Measurements from ENCODE around the gene MYH16. TPM values are rescaled to one million over a fixed set of nuclear protein-coding genes. Genes with fewer than 3 reads are reported as not detected.
A peak's percentile ranks its signal among the peaks of the same experiment; 100 is the strongest.
"Not testable (repeated sequence)": the region's sequence is repeated elsewhere in the genome, so short reads cannot be mapped to it uniquely, and the experiment has no call there.

Gene MYH16
- total RNA-seq, 2 experiments from 2014 or later: not detected

DNA sequence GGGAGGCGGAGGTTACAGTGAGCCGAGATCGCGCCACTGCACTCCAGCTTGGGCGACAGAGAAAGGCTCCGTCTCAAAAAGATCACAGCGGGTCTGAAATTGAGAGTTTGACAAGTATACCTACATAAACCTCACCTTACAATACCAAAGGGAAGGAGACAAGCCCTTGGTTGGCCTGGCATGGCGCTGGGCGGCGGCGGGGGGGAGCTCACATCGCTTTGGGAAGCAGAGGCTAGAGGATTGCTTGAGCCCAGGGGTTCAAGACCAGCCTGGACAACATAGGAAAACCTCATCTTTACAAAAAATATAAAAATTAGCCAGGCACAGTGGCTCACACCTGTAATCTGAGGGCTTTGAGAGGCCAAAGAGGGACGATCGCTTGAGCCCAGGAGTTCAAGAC is 51.9 kb downstream of the MYH16 start:
- H3K9me3 Mint-ChIP-seq: no peaks in the 10 kb centered on the region
- H3K36me3 Mint-ChIP-seq (ENCODE audit: low read depth): peaks cover 14% of the 10 kb centered on the region
- no peak for DNase-seq
- H3K4me1 Mint-ChIP-seq (ENCODE audit: low read depth): peaks cover 25% of the 10 kb centered on the region
- intact Hi-C loops (cut with micrococcal nuclease): no loop called here
- no peaks in the 10 kb centered on the region for H3K27me3 Mint-ChIP-seq
- peak overlapping the region; percentile 99 for H3K4me3 Mint-ChIP-seq
- TF ChIP-seq, protein P1, sequence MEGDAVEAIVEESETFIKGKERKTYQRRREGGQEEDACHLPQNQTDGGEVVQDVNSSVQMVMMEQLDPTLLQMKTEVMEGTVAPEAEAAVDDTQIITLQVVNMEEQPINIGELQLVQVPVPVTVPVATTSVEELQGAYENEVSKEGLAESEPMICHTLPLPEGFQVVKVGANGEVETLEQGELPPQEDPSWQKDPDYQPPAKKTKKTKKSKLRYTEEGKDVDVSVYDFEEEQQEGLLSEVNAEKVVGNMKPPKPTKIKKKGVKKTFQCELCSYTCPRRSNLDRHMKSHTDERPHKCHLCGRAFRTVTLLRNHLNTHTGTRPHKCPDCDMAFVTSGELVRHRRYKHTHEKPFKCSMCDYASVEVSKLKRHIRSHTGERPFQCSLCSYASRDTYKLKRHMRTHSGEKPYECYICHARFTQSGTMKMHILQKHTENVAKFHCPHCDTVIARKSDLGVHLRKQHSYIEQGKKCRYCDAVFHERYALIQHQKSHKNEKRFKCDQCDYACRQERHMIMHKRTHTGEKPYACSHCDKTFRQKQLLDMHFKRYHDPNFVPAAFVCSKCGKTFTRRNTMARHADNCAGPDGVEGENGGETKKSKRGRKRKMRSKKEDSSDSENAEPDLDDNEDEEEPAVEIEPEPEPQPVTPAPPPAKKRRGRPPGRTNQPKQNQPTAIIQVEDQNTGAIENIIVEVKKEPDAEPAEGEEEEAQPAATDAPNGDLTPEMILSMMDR (IDR thresholded peaks at IDR 0.05): no peak
- ChIA-PET CTCF (interaction anchor here (1.7 to 2.6 kb wide), 2 partner anchors 11 to 62 kb away, joined by 7 to 11 read pairs; no protein-coding TSS in a partner anchor), POLR2A (interaction anchor here (0.6 to 0.7 kb wide), 2 partner anchors 332 to 353 kb away, joined by 3 read pairs; no protein-coding TSS in a partner anchor)
- no peak for ATAC-seq
- H3K27ac Mint-ChIP-seq: peak overlapping the region; percentile 90

DNA sequence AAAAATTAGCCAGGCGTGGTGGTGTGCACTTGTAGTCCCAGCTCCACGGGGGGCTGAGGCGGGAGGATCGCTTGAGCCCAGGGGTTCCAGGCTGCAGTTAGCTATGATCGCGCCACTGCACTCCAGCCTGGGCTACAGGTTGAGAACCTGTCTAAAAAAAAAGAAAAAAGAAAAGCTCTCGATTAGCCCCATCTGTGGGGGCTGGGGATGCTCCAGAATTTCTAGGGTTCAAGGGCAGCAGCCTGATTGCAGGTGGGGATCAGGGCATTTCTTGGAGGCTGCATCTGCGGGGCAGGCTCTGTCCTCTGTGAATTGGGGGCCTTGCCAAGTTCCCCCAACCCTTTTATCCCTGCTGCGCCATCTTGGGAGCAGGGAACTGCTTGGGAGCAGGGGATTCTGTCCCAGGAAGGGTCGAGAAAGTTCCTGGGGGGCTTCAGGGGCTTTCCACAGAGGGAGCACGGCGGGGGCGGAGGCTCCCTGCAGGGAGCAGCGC is 52.4 kb downstream of the MYH16 start:
- peaks cover 29% of the 10 kb centered on the region for H3K4me1 Mint-ChIP-seq (ENCODE audit: low read depth)
- no peak for ATAC-seq
- no peaks in the 10 kb centered on the region for H3K9me3 Mint-ChIP-seq
- no peaks in the 10 kb centered on the region for H3K27me3 Mint-ChIP-seq
- H3K4me3 Mint-ChIP-seq: peak overlapping the region; percentile 99
- peak; percentile 19 for DNase-seq
- H3K27ac Mint-ChIP-seq: peak overlapping the region; percentile 90
- intact Hi-C loops (cut with micrococcal nuclease): no loop called here
- ChIA-PET CTCF (interaction anchor here (1.6 to 2.6 kb wide), 3 partner anchors 12 to 62 kb away, joined by 6 to 11 read pairs (median 7); no protein-coding TSS in a partner anchor), POLR2A (interaction anchor here (0.6 to 6.1 kb wide), 4 partner anchors 51 to 353 kb away, joined by 3 to 21 read pairs (median 4); partner anchors contain the start of genes ARPC1B and SMURF1)
- TF ChIP-seq, protein P1 (IDR thresholded peaks at IDR 0.05): no peak
- H3K36me3 Mint-ChIP-seq (ENCODE audit: low read depth): peaks cover 14% of the 10 kb centered on the region

DNA sequence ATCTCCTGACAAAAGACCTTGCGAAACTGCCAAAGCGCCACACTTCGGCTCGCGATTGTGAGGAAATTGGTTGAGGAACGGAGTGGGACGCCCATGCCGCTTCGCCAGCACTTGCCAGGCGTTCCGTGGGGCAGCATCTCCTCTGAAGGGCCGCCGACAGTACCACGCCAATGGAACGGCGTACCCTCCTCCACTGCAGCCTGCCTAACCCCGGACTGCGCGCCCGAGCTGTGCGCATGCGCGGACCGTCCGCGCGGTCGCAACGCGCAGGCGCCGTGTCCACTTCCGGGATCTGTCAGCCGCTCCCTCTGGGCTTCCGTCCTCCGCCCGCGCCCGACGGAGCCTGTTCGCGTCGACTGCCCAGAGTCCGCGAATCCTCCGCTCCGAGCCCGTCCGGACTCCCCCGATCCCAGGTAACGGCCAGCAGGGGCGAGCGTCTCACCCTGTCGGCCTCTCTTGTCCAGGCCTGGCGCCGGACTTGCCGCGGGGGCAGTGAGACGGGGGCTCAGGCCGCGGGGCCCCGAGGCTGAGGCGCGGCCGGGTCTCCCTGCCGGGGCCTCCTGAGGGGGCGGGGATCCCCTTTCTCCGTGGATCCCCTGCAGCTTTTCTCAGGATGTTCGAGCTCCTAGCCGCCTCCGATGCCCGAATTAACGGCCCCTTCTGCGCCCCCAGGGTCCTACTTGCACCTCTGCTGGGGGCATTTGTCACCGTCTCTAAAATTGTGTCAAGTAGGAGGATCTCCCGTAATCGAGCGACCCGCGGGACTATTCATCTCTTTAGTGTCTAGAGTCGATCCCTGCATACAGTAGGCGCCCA is 53.2 kb downstream of the MYH16 start, which contains the start of gene ARPC1A:
TSS of gene ARPC1A (plus strand) at position 307 of the 816 bp plus-strand sequence. CDS start 7,456 bp downstream, outside the sequence.
- ATAC-seq (peak; percentile 83), DNase-seq (peak; percentile 91)
- ChIA-PET CTCF (interaction anchor here (0.6 to 1.7 kb wide), 3 partner anchors 13 to 61 kb away, joined by 4 to 7 read pairs (median 6); no protein-coding TSS in a partner anchor), POLR2A (interaction anchor here (0.8 to 6.1 kb wide), 5 partner anchors 51 to 181 kb away, joined by 3 to 21 read pairs (median 4); partner anchors contain the start of genes ARPC1B, BUD31 and SMURF1)
- intact Hi-C loops (cut with micrococcal nuclease): no loop called here
- Mint-ChIP-seq H3K4me1 (ENCODE audit: low read depth) (peaks cover 36% of the 10 kb centered on the region), H3K36me3 (ENCODE audit: low read depth) (peaks cover 14% of the 10 kb centered on the region), H3K27ac (peak within 1 kb of the TSS; percentile 90), H3K9me3 (no peaks in the 10 kb centered on the region), H3K27me3 (no peaks in the 10 kb centered on the region), H3K4me3 (peak within 1 kb of the TSS; percentile 99)
- TF ChIP-seq, protein P1 (IDR thresholded peaks at IDR 0.05): no peak

DNA sequence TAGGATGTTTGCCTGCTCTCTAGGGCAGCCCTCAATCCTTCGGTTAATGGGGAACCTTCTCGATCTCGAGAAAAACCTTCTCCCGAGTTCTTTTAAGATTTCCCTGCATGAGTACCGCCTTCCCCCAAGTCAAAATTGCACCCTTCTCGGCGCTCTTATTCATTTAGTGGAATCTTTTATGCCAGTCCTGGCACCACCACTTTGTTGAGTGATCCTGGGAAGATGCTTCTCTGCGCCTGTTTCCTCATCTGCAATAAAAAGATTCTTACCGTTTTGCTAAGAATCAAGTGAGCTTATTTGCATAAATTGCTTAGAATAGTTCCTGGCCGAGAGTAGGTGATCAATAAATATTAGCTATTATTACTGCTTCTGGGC is 53.8 kb downstream of the MYH16 start:
- Mint-ChIP-seq H3K4me1 (ENCODE audit: low read depth) (peaks cover 42% of the 10 kb centered on the region), H3K9me3 (no peaks in the 10 kb centered on the region), H3K27me3 (no peaks in the 10 kb centered on the region), H3K27ac (peak overlapping the region; percentile 90), H3K36me3 (ENCODE audit: low read depth) (peaks cover 20% of the 10 kb centered on the region), H3K4me3 (peak overlapping the region; percentile 99)
- POLR2A ChIA-PET: interaction anchor here (0.7 to 6.1 kb wide), 5 partner anchors 34 to 83 kb away, joined by 3 to 21 read pairs (median 3); partner anchors contain the start of genes ARPC1B and BUD31
- TF ChIP-seq, protein P1 (IDR thresholded peaks at IDR 0.05): no peak
- DNase-seq (no peak), ATAC-seq (no peak)
- intact Hi-C loops (cut with micrococcal nuclease): no loop called here
- CTCF ChIA-PET: interaction anchor here (0.6 to 1.6 kb wide), 2 partner anchors 13 to 32 kb away, joined by 4 to 6 read pairs; no protein-coding TSS in a partner anchor

DNA sequence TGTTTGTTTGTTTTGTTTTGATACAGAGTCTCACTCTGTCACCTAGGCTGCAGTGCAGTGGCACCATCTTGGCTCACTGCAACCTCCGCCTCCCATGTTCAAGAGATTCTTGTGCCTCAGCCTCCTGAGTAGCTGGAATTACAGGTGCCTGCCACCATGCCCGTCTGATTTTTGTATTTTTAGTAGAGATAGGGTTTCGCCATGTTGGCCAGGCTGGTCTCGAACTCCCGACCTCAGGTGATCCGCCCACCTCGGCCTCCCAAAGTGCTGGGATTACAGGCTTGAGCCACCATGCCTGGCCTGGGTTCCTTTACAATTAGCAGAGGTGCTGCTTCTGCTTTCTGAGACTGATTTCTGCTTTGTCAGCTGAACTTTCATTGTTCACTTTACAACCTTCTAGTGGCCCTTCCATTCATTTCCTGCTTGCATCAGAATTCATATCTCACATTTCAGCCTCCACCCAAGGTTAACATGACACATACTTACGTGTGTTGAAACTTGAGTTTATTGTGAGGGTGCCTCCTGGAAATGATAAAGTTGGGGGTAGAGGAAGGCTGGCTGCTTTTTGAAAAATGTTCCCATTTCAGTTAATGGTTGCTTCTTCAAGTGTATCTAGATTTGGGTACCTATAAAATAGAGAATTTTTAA is 57.8 kb downstream of the MYH16 start:
- DNase-seq: peak; percentile 28
- Mint-ChIP-seq H3K4me1 (ENCODE audit: low read depth) (peaks cover 56% of the 10 kb centered on the region), H3K27ac (peak overlapping the region; percentile 91), H3K4me3 (peak overlapping the region; percentile 10), H3K36me3 (ENCODE audit: low read depth) (peaks cover 41% of the 10 kb centered on the region)
- POLR2A ChIA-PET: interaction anchor here (0.7 to 6.1 kb wide), 3 partner anchors 46 to 305 kb away, joined by 3 to 21 read pairs (median 3); partner anchors contain the start of gene ARPC1B
- CTCF ChIA-PET: interaction anchor here (1.7 kb wide), 1 partner anchor 17 kb away, joined by 5 read pairs; no protein-coding TSS in a partner anchor
- H3K27me3 Mint-ChIP-seq; H3K9me3 Mint-ChIP-seq; intact Hi-C loops (cut with micrococcal nuclease): not testable (repeated sequence)
- ATAC-seq: peak; percentile 74

All from activated CD8-positive, alpha-beta T cell treated with anti-CD3 and anti-CD28 coated beads for 36 hours (primary cell).